ENCODE data around the gene ACER3. TPM values are rescaled to one million over a fixed set of nuclear protein-coding genes. Genes with fewer than 3 reads are reported as not detected.
"Not testable (repeated sequence)": the region's sequence is repeated elsewhere in the genome, so short reads cannot be mapped to it uniquely, and the experiment has no call there.

Gene ACER3
- polyA plus RNA-seq, 3 donors: 14.7 to 17.0 (median 15.3) TPM

GRCh38 chr11:77035580-77035979 lies 174.9 kb downstream of the ACER3 start:
- DNase-seq (ENCODE audit: low read depth in 3 of 3, low spot score in 2 of 3): no peak

GRCh38 chr11:77036398-77036797 lies 175.7 kb downstream of the ACER3 start:
- DNase-seq (ENCODE audit: low read depth in 3 of 3, low spot score in 2 of 3): no peak

- DNase-seq (ENCODE audit: low read depth in 3 of 3, low spot score in 2 of 3): no peak
Measured at GRCh38 chr11:77037057-77037456, 176.3 kb downstream of the ACER3 start.

- no peak for DNase-seq (ENCODE audit: low read depth in 3 of 3, low spot score in 2 of 3)
Measured at GRCh38 chr11:77038029-77038824, 177.5 kb downstream of the ACER3 start.

- DNase-seq (ENCODE audit: low read depth in 3 of 3, low spot score in 2 of 3): no peak
Measured at GRCh38 chr11:77038825-77039326, 178.2 kb downstream of the ACER3 start.

- DNase-seq (ENCODE audit: low read depth in 3 of 3, low spot score in 2 of 3): peak in 1 of 3 donors; percentile 18
Measured at GRCh38 chr11:77039491-77040400, 179.0 kb downstream of the ACER3 start.

GRCh38 chr11:77040401-77040777 lies 179.7 kb downstream of the ACER3 start:
- no peak for DNase-seq (ENCODE audit: low read depth in 3 of 3, low spot score in 2 of 3)

- no peak for DNase-seq (ENCODE audit: low read depth in 3 of 3, low spot score in 2 of 3)
Measured at GRCh38 chr11:77040889-77041288, 180.2 kb downstream of the ACER3 start.

GRCh38 chr11:77042111-77042726 lies 181.5 kb downstream of the ACER3 start:
- no peak for DNase-seq (ENCODE audit: low read depth in 3 of 3, low spot score in 2 of 3)

- DNase-seq (ENCODE audit: low read depth in 3 of 3, low spot score in 2 of 3): no peak
Measured at GRCh38 chr11:77044356-77044755, 183.6 kb downstream of the ACER3 start.

GRCh38 chr11:77044886-77045285 lies 184.2 kb downstream of the ACER3 start:
- DNase-seq (ENCODE audit: low read depth in 3 of 3, low spot score in 2 of 3): no peak

- no peak for DNase-seq (ENCODE audit: low read depth in 3 of 3, low spot score in 2 of 3)
Measured at GRCh38 chr11:77046060-77046501, 185.4 kb downstream of the ACER3 start.

GRCh38 chr11:77047007-77047927 lies 186.5 kb downstream of the ACER3 start:
- DNase-seq (ENCODE audit: low read depth in 3 of 3, low spot score in 2 of 3): peak; percentile 84 to 89 (median 88)

- DNase-seq (ENCODE audit: low read depth in 3 of 3, low spot score in 2 of 3): not testable (repeated sequence)
Measured at GRCh38 chr11:77047928-77048446, 187.3 kb downstream of the ACER3 start.

- DNase-seq (ENCODE audit: low read depth in 3 of 3, low spot score in 2 of 3): no peak
Measured at GRCh38 chr11:77049026-77049425, 188.3 kb downstream of the ACER3 start.

- DNase-seq (ENCODE audit: low read depth in 3 of 3, low spot score in 2 of 3): no peak
Measured at GRCh38 chr11:77051511-77051910, 190.8 kb downstream of the ACER3 start.

GRCh38 chr11:77052518-77052917 lies 191.8 kb downstream of the ACER3 start:
- no peak for DNase-seq (ENCODE audit: low read depth in 3 of 3, low spot score in 2 of 3)

GRCh38 chr11:77053217-77054015 lies 192.7 kb downstream of the ACER3 start:
- DNase-seq (ENCODE audit: low read depth in 3 of 3, low spot score in 2 of 3): no peak

GRCh38 chr11:77054084-77054483 lies 193.4 kb downstream of the ACER3 start:
- no peak for DNase-seq (ENCODE audit: low read depth in 3 of 3, low spot score in 2 of 3)

All from right renal cortex interstitium (tissue), 3 donors.